Measurements from ENCODE around the gene CHGA. TPM values are rescaled to one million over a fixed set of nuclear protein-coding genes. Genes with fewer than 3 reads are reported as not detected.

CHGA gene
- total RNA-seq, 1 donor from 2014 or later, result 5.4 TPM

- Histone ChIP-seq H3K4me1 (no peaks in the 10 kb centered on the region), H3K27me3 (no peaks in the 10 kb centered on the region), H3K36me3 (no peaks in the 10 kb centered on the region), H3K4me3 (no peak overlapping the region), H3K9me3 (no peaks in the 10 kb centered on the region), H3K27ac (no peak overlapping the region)
- DNase-seq (ENCODE audit: extremely low spot score in 2 of 2), result no peak
- intact Hi-C loops (cut with DNase I), result no loop called here
- TF ChIP-seq POLR2A (IDR thresholded peaks at IDR 0.05) (no peak), CTCF (IDR thresholded peaks at IDR 0.05) (no peak), POLR2AphosphoS5 (IDR thresholded peaks at IDR 0.05; ENCODE audit: insufficient read depth in 1 of 2, low read depth in 1 of 2) (no peak)
Observed at GRCh38 chr14:92887157-92887556, 35.8 kb upstream of the CHGA start.

GRCh38 chr14:92888896-92889295 is 34.1 kb upstream of the CHGA start:
- no peak for DNase-seq (ENCODE audit: extremely low spot score in 2 of 2)
- no peaks in the 10 kb centered on the region for H3K36me3 ChIP-seq
- H3K4me1 ChIP-seq, result no peaks in the 10 kb centered on the region
- H3K9me3 ChIP-seq, result no peaks in the 10 kb centered on the region
- H3K27ac ChIP-seq, result no peak overlapping the region
- H3K27me3 ChIP-seq, result no peaks in the 10 kb centered on the region
- intact Hi-C loops (cut with DNase I), result no loop called here
- H3K4me3 ChIP-seq, result no peak overlapping the region
- no peak for TF ChIP-seq POLR2AphosphoS5 (IDR thresholded peaks at IDR 0.05; ENCODE audit: insufficient read depth in 1 of 2, low read depth in 1 of 2)
- TF ChIP-seq CTCF (IDR thresholded peaks at IDR 0.05), result no peak
- no peak for TF ChIP-seq POLR2A (IDR thresholded peaks at IDR 0.05)

GRCh38 chr14:92890830-92891588 is 31.9 kb upstream of the CHGA start:
- no peaks in the 10 kb centered on the region for H3K9me3 ChIP-seq
- no peak overlapping the region for H3K27ac ChIP-seq
- H3K4me3 ChIP-seq, result no peak overlapping the region
- H3K27me3 ChIP-seq, result no peaks in the 10 kb centered on the region
- intact Hi-C loops (cut with DNase I), result no loop called here
- no peaks in the 10 kb centered on the region for H3K4me1 ChIP-seq
- TF ChIP-seq POLR2A (IDR thresholded peaks at IDR 0.05), result no peak
- no peak for TF ChIP-seq POLR2AphosphoS5 (IDR thresholded peaks at IDR 0.05; ENCODE audit: insufficient read depth in 1 of 2, low read depth in 1 of 2)
- TF ChIP-seq CTCF (IDR thresholded peaks at IDR 0.05), result no peak
- H3K36me3 ChIP-seq, result no peaks in the 10 kb centered on the region
- no peak for DNase-seq (ENCODE audit: extremely low spot score in 2 of 2)

- no peak for DNase-seq (ENCODE audit: extremely low spot score in 2 of 2)
- no peak overlapping the region for H3K27ac ChIP-seq
- intact Hi-C loops (cut with DNase I), result no loop called here
- no peaks in the 10 kb centered on the region for H3K4me1 ChIP-seq
- no peaks in the 10 kb centered on the region for H3K36me3 ChIP-seq
- no peaks in the 10 kb centered on the region for H3K9me3 ChIP-seq
- TF ChIP-seq POLR2A (IDR thresholded peaks at IDR 0.05) (no peak), POLR2AphosphoS5 (IDR thresholded peaks at IDR 0.05; ENCODE audit: insufficient read depth in 1 of 2, low read depth in 1 of 2) (no peak)
- no peaks in the 10 kb centered on the region for H3K27me3 ChIP-seq
- H3K4me3 ChIP-seq, result no peak overlapping the region
Observed at GRCh38 chr14:92892589-92892988, 30.4 kb upstream of the CHGA start.

GRCh38 chr14:92895352-92895878 is 27.5 kb upstream of the CHGA start:
- no peak for TF ChIP-seq POLR2AphosphoS5 (IDR thresholded peaks at IDR 0.05; ENCODE audit: insufficient read depth in 1 of 2, low read depth in 1 of 2)
- no peak for TF ChIP-seq CTCF (IDR thresholded peaks at IDR 0.05)
- TF ChIP-seq POLR2A (IDR thresholded peaks at IDR 0.05), result no peak
- H3K36me3 ChIP-seq, result no peaks in the 10 kb centered on the region
- H3K4me1 ChIP-seq, result no peaks in the 10 kb centered on the region
- H3K27me3 ChIP-seq, result no peaks in the 10 kb centered on the region
- intact Hi-C loops (cut with DNase I), result no loop called here
- no peak overlapping the region for H3K4me3 ChIP-seq
- H3K27ac ChIP-seq, result no peak overlapping the region
- DNase-seq (ENCODE audit: extremely low spot score in 2 of 2), result no peak
- no peaks in the 10 kb centered on the region for H3K9me3 ChIP-seq
